DND-41 (cell line): ENCODE data around the gene TPRG1.

Experiments
- ATAC-seq: fragments of 200-7000 bp; cut with Tn5 transposase; 3 replicates; pipeline ENCODE4 v1.9.1; 2021; ENCODE audit warnings: low read depth; ENCODE audit not compliant: insufficient read depth
- DNase-seq: peaks from one replicate; pipeline ENCODE4 v3.0.0-alpha.2; 2020
- H2AFZ ChIP-seq: 2 replicates; pipeline ENCODE4 v1.6.0; 2012; ENCODE audit warnings: low read depth, low read length
- H3K27ac ChIP-seq: 2 replicates; pipeline ENCODE4 v1.5.1; 2012; ENCODE audit warnings: low read length, inconsistent platforms
- H3K27me3 ChIP-seq: fragments of 200-600 bp; sonication (generic); 2 replicates; pipeline ENCODE4 v1.6.0; 2012; ENCODE audit warnings: low read length, mild to moderate bottlenecking, inconsistent platforms; ENCODE audit not compliant: insufficient read depth, poor library complexity
- H3K36me3 ChIP-seq: 2 replicates; pipeline ENCODE4 v1.5.1; 2012; ENCODE audit warnings: low read length, inconsistent platforms; ENCODE audit not compliant: insufficient read depth
- H3K4me1 ChIP-seq: 2 replicates; pipeline ENCODE4 v1.5.1; 2012; ENCODE audit warnings: mild to moderate bottlenecking, low read length; ENCODE audit not compliant: insufficient read depth
- H3K4me2 ChIP-seq: 2 replicates; pipeline ENCODE4 v1.6.0; 2012; ENCODE audit warnings: mild to moderate bottlenecking, moderate library complexity, low read length, inconsistent platforms; ENCODE audit not compliant: insufficient read depth
- H3K4me3 ChIP-seq, 2 experiments: fragments of 200-600 bp in 1 of 2; shearing (Covaris generic) in 1 of 2; 2 replicates each; pipeline ENCODE4 v1.5.1; 2012 to 2016; ENCODE audit warnings: inconsistent platforms in 2 of 2, low read length in 2 of 2, mild to moderate bottlenecking in 2 of 2, low read depth in 1 of 2, moderate library complexity in 1 of 2
- H3K79me2 ChIP-seq: 2 replicates; pipeline ENCODE4 v1.6.0; 2012; ENCODE audit warnings: low read length, inconsistent platforms; ENCODE audit not compliant: insufficient read depth
- H3K9ac ChIP-seq: 2 replicates; pipeline ENCODE4 v1.6.0; 2012; ENCODE audit warnings: low read depth, mild to moderate bottlenecking, inconsistent platforms, low read length, moderate library complexity
- H3K9me3 ChIP-seq: 2 replicates; pipeline ENCODE4 v1.5.1; 2012; ENCODE audit warnings: low read length, moderate library complexity, mild to moderate bottlenecking, inconsistent platforms; ENCODE audit not compliant: insufficient read depth, severe bottlenecking
- H4K20me1 ChIP-seq: 2 replicates; pipeline ENCODE4 v1.6.0; 2012; ENCODE audit warnings: low read length; ENCODE audit not compliant: insufficient read depth
- EZH2 ChIP-seq: IDR thresholded peaks from 3 replicates; pipeline ENCODE4 v1.6.1; 2012; ENCODE audit warnings: borderline replicate concordance, low read depth, mild to moderate bottlenecking, moderate library complexity, low read length, inconsistent platforms; ENCODE audit not compliant: severe bottlenecking
- TF ChIP-seq, protein P1 (sequence below): IDR thresholded peaks from 2 replicates; pipeline ENCODE4 v1.5.1; 2012; ENCODE audit warnings: borderline replicate concordance, low read length, moderate library complexity, mild to moderate bottlenecking; ENCODE audit not compliant: poor library complexity, severe bottlenecking; ENCODE audit errors: extremely low read depth

TPRG1 gene

DNA sequence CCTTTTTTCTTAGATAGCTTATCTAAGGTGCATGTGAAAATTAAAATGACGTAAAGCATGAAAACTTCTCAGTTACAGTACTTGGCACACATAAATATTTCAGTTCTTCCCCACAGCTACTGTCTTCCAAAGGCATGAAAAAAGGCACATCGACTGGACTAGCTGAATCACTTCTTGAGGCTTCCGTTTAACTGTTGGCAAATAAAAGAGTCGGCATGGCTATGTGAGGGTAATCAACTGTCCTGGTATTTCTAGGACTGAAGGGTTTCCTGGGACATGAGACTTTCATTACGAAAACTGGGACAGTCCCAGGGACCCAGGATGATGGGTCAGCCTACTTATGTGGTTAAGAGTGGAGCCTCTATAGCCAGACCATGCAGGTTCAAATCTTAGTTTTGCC is 168.2 kb downstream of the TPRG1 start:
- no peak overlapping the region for H3K4me3 ChIP-seq
- H3K4me2 ChIP-seq = no peak overlapping the region
- H3K27ac ChIP-seq = no peak overlapping the region
- H4K20me1 ChIP-seq = no peaks in the 10 kb centered on the region
- H3K27me3 ChIP-seq = peaks cover 14% of the 10 kb centered on the region
- TF ChIP-seq, protein P1, sequence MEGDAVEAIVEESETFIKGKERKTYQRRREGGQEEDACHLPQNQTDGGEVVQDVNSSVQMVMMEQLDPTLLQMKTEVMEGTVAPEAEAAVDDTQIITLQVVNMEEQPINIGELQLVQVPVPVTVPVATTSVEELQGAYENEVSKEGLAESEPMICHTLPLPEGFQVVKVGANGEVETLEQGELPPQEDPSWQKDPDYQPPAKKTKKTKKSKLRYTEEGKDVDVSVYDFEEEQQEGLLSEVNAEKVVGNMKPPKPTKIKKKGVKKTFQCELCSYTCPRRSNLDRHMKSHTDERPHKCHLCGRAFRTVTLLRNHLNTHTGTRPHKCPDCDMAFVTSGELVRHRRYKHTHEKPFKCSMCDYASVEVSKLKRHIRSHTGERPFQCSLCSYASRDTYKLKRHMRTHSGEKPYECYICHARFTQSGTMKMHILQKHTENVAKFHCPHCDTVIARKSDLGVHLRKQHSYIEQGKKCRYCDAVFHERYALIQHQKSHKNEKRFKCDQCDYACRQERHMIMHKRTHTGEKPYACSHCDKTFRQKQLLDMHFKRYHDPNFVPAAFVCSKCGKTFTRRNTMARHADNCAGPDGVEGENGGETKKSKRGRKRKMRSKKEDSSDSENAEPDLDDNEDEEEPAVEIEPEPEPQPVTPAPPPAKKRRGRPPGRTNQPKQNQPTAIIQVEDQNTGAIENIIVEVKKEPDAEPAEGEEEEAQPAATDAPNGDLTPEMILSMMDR = no peak
- TF ChIP-seq EZH2 = no peak
- no peaks in the 10 kb centered on the region for H3K79me2 ChIP-seq
- no peak overlapping the region for H3K9ac ChIP-seq
- no peaks in the 10 kb centered on the region for H3K36me3 ChIP-seq
- H2AFZ ChIP-seq = no peak overlapping the region
- no peak for DNase-seq
- no peaks in the 10 kb centered on the region for H3K9me3 ChIP-seq
- no peaks in the 10 kb centered on the region for H3K4me1 ChIP-seq
- no peak for ATAC-seq

DNA sequence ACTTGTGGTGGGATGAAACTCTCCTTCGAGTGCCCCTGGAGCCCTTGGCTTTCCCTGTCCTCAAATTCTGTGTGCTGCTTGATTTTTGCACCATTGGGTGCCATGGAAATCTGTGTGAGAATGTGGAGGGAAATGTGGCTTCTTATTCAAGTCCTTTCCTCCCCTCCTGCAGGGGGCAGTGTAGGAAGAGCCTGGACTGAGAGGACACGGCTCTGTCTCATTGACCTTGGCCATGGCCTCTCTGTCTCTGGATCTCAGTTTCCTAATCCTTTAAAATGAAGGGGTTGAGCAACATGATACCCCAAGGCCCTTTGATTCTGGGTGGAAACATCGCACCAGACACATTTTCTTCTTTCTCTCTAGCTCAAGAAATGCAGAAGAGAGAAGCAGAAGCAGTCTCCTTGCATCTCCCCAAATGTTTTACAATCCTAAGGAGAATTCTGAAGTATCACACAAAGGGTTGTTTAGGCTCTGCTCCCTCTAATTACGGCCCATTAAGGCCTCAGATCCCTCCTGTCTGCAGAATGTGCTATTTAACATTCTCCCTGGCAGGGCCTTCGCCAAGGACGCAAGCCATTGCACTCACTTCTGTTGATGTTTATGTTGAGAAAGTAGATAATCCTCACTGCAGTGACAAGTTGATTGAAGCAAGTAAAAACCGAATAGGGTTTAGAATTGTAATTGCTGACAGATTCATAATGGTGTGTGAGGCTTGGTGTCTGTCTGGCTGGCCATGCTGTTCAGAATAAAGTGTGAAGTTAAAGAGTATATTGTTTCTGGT is 169.1 kb downstream of the TPRG1 start:
- no peak overlapping the region for H3K9ac ChIP-seq
- ATAC-seq = no peak
- DNase-seq = peak; percentile 8
- no peaks in the 10 kb centered on the region for H3K9me3 ChIP-seq
- H2AFZ ChIP-seq = no peak overlapping the region
- no peaks in the 10 kb centered on the region for H3K4me1 ChIP-seq
- H3K4me2 ChIP-seq = no peak overlapping the region
- TF ChIP-seq, protein P1 = peak; percentile 52
- no peak for TF ChIP-seq EZH2
- H4K20me1 ChIP-seq = no peaks in the 10 kb centered on the region
- H3K4me3 ChIP-seq = no peak overlapping the region
- no peaks in the 10 kb centered on the region for H3K36me3 ChIP-seq
- no peaks in the 10 kb centered on the region for H3K79me2 ChIP-seq
- H3K27ac ChIP-seq = no peak overlapping the region
- H3K27me3 ChIP-seq = peaks cover 19% of the 10 kb centered on the region

DNA sequence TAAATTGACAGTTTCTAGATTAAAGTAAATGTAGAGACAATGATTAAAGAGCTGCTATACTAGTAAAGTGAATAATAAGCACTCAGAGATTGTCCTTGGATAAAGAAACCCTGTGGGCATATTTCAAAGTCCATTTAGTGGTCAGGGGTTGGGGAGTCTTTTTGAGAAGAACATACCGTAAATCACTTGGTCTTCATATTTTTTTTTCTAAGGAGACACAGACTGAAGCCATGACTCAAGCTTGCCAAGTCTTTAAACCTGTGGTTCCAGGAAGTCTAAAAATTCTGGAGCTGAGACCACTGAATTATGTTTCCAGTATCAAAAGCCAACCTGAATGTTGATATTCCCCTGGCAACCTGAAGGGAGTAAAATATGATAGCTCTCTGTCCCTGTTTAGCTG is 171.0 kb downstream of the TPRG1 start:
- H3K4me1 ChIP-seq = no peaks in the 10 kb centered on the region
- peaks cover 27% of the 10 kb centered on the region for H3K27me3 ChIP-seq
- TF ChIP-seq EZH2 = no peak
- H3K9me3 ChIP-seq = no peaks in the 10 kb centered on the region
- H3K4me2 ChIP-seq = no peak overlapping the region
- no peak overlapping the region for H2AFZ ChIP-seq
- no peaks in the 10 kb centered on the region for H4K20me1 ChIP-seq
- H3K9ac ChIP-seq = no peak overlapping the region
- no peak overlapping the region for H3K27ac ChIP-seq
- H3K36me3 ChIP-seq = no peaks in the 10 kb centered on the region
- no peak for DNase-seq
- H3K79me2 ChIP-seq = no peaks in the 10 kb centered on the region
- ATAC-seq = no peak
- no peak overlapping the region for H3K4me3 ChIP-seq

DNA sequence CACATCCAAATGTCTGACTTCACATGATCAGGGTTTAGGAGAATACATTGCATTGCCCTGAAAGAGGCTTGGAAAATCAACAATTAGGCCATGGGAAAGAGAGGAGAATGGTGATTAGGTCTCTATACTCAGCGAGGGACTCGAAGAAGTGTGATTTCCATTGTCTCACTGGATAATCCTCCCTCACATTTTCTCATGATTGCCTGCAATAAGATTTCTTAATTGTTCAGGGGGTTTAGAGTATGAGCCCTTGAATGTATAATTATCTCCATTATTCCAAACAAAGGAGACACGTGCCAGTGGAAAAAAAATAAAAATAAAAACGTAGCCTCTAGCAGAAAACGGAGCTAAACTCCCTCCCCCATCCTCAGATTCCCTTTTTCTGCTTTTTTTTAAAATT is 173.2 kb downstream of the TPRG1 start:
- no peak for DNase-seq
- H3K27ac ChIP-seq = no peak overlapping the region

More for the DNA sequence above, 173.2 kb downstream of the TPRG1 start:
- Histone ChIP-seq H4K20me1 (no peaks in the 10 kb centered on the region), H3K9me3 (no peaks in the 10 kb centered on the region), H2AFZ (no peak overlapping the region), H3K36me3 (no peaks in the 10 kb centered on the region), H3K79me2 (no peaks in the 10 kb centered on the region), H3K4me1 (no peaks in the 10 kb centered on the region), H3K4me2 (no peak overlapping the region), H3K4me3 (no peak overlapping the region), H3K27me3 (peaks cover 28% of the 10 kb centered on the region), H3K9ac (no peak overlapping the region)
- TF ChIP-seq, protein P1 = no peak
- TF ChIP-seq EZH2 = no peak
- no peak for ATAC-seq
